ENCODE data around the gene SCIN.
"Not testable (repeated sequence)": the region's sequence is repeated elsewhere in the genome, so short reads cannot be mapped to it uniquely, and the experiment has no call there.

The SCIN gene

GRCh38 chr7:12570534-12571461 lies at the start of gene SCIN:
Gene SCIN (plus strand): TSS chr7:12570720. CDS start chr7:12570787, 67 bp downstream.
- DNase-seq = peak; percentile 42

- no peak for DNase-seq
Measured at GRCh38 chr7:12524794-12525386, 45.6 kb upstream of the SCIN start.

- DNase-seq = not testable (repeated sequence)
Measured at GRCh38 chr7:12526693-12527092, 43.8 kb upstream of the SCIN start.

- not testable (repeated sequence) for DNase-seq
Measured at GRCh38 chr7:12527670-12528069, 42.9 kb upstream of the SCIN start.

- DNase-seq = no peak
Measured at GRCh38 chr7:12529971-12530710, 40.4 kb upstream of the SCIN start.

- DNase-seq = no peak
Measured at GRCh38 chr7:12531784-12532183, 38.7 kb upstream of the SCIN start.

GRCh38 chr7:12534046-12534445 lies 36.5 kb upstream of the SCIN start:
- DNase-seq = no peak

- DNase-seq = no peak
Measured at GRCh38 chr7:12539681-12540080, 30.8 kb upstream of the SCIN start.

- DNase-seq = no peak
Measured at GRCh38 chr7:12540850-12541249, 29.7 kb upstream of the SCIN start.

GRCh38 chr7:12543586-12543985 lies 26.9 kb upstream of the SCIN start:
- DNase-seq = no peak

- DNase-seq = no peak
Measured at GRCh38 chr7:12549106-12549505, 21.4 kb upstream of the SCIN start.

GRCh38 chr7:12550956-12551355 lies 19.6 kb upstream of the SCIN start:
- DNase-seq = no peak

- no peak for DNase-seq
Measured at GRCh38 chr7:12552876-12553275, 17.6 kb upstream of the SCIN start.

- no peak for DNase-seq
Measured at GRCh38 chr7:12553416-12553815, 17.1 kb upstream of the SCIN start.

GRCh38 chr7:12554351-12554750 lies 16.2 kb upstream of the SCIN start:
- no peak for DNase-seq

GRCh38 chr7:12554872-12555271 lies 15.6 kb upstream of the SCIN start:
- no peak for DNase-seq

- DNase-seq = not testable (repeated sequence)
Measured at GRCh38 chr7:12555695-12556094, 14.8 kb upstream of the SCIN start.

GRCh38 chr7:12556139-12556792 lies 14.3 kb upstream of the SCIN start:
- DNase-seq = not testable (repeated sequence)

- no peak for DNase-seq
Measured at GRCh38 chr7:12557282-12557681, 13.2 kb upstream of the SCIN start.

GRCh38 chr7:12564996-12565764 lies 5.3 kb upstream of the SCIN start:
- no peak for DNase-seq

GRCh38 chr7:12565873-12566272 lies 4.6 kb upstream of the SCIN start:
- DNase-seq = no peak

- DNase-seq = no peak
Measured at GRCh38 chr7:12567015-12567414, 3.5 kb upstream of the SCIN start.
